ENCODE data around the gene ESX1. TPM values are rescaled to one million over a fixed set of nuclear protein-coding genes. Genes with fewer than 3 reads are reported as not detected.

ESX1 gene
- polyA plus RNA-seq (2011; rRNA removed) = not detected in 2 replicates
- polyA minus RNA-seq (2011; rRNA and poly(A)+ RNA removed) = not detected in 2 replicates

- CTCF ChIA-PET = interaction anchor here (0.6 kb wide), 1 partner anchor 8 kb away, joined by 3 read pairs; no protein-coding TSS in a partner anchor
- TF ChIP-seq CTCF (IDR thresholded peaks at IDR 0.05; ENCODE audit: insufficient read depth, low read depth, low read length) = no peak
Measured at GRCh38 chrX:104254442-104255115, at the start of gene ESX1. Gene ESX1 (minus strand): TSS chrX:104254933. CDS start chrX:104254849, 84 bp downstream.

GRCh38 chrX:104295636-104296035 is 40.9 kb upstream of the ESX1 start:
- TF ChIP-seq CTCF (IDR thresholded peaks at IDR 0.05; ENCODE audit: insufficient read depth, low read depth, low read length) = no peak
- no peak for DNase-seq (ENCODE audit: low read depth)
- CTCF ChIA-PET = interaction anchor here (1.7 to 2.3 kb wide), 2 partner anchors 8 to 15 kb away, joined by 3 to 7 read pairs; no protein-coding TSS in a partner anchor

More at GRCh38 chrX:104254442-104255115, at the start of gene ESX1:
- no peak for DNase-seq (ENCODE audit: low read depth)
- H3K4me3 ChIP-seq (ENCODE audit: low read depth, low read length) = no peak within 1 kb of the TSS
- POLR2A ChIA-PET = no interaction called here
- H3K27me3 ChIP-seq (ENCODE audit: control insufficient read depth, insufficient read depth, low read length) = peaks cover 16% of the 10 kb centered on the region
- no peaks in the 10 kb centered on the region for H3K36me3 ChIP-seq (ENCODE audit: control insufficient read depth, insufficient read depth, low read length)

GRCh38 chrX:104288961-104289360 is 34.2 kb upstream of the ESX1 start:
- no peaks in the 10 kb centered on the region; the same call in 1 of the 2 replicates for H3K27me3 ChIP-seq (ENCODE audit: control insufficient read depth, insufficient read depth, low read length)
- CTCF ChIA-PET = interaction anchor here (1.1 to 1.2 kb wide), 2 partner anchors 18 to 88 kb away, joined by 3 to 4 read pairs; no protein-coding TSS in a partner anchor
- TF ChIP-seq CTCF (IDR thresholded peaks at IDR 0.05; ENCODE audit: insufficient read depth, low read depth, low read length) = no peak
- POLR2A ChIA-PET = interaction anchor here (0.7 kb wide), 1 partner anchor 42 kb away, joined by 3 read pairs; no protein-coding TSS in a partner anchor
- no peak overlapping the region for H3K4me3 ChIP-seq (ENCODE audit: low read depth, low read length)
- DNase-seq (ENCODE audit: low read depth) = no peak
- no peaks in the 10 kb centered on the region for H3K36me3 ChIP-seq (ENCODE audit: control insufficient read depth, insufficient read depth, low read length)

More at GRCh38 chrX:104295636-104296035, 40.9 kb upstream of the ESX1 start:
- H3K36me3 ChIP-seq (ENCODE audit: control insufficient read depth, insufficient read depth, low read length) = no peaks in the 10 kb centered on the region
- H3K27me3 ChIP-seq (ENCODE audit: control insufficient read depth, insufficient read depth, low read length) = peaks cover 1% of the 10 kb centered on the region
- no peak overlapping the region for H3K4me3 ChIP-seq (ENCODE audit: low read depth, low read length)
- POLR2A ChIA-PET = no interaction called here

GRCh38 chrX:104288269-104288668 is 33.5 kb upstream of the ESX1 start:
- no peak for DNase-seq (ENCODE audit: low read depth)
- no peak for TF ChIP-seq CTCF (IDR thresholded peaks at IDR 0.05; ENCODE audit: insufficient read depth, low read depth, low read length)
- ChIA-PET CTCF (no interaction called here), POLR2A (no interaction called here)
- H3K4me3 ChIP-seq (ENCODE audit: low read depth, low read length) = no peak overlapping the region
- H3K36me3 ChIP-seq (ENCODE audit: control insufficient read depth, insufficient read depth, low read length) = no peaks in the 10 kb centered on the region
- no peaks in the 10 kb centered on the region; the same call in 1 of the 2 replicates for H3K27me3 ChIP-seq (ENCODE audit: control insufficient read depth, insufficient read depth, low read length)

- no peaks in the 10 kb centered on the region for H3K36me3 ChIP-seq (ENCODE audit: control insufficient read depth, insufficient read depth, low read length)
- CTCF ChIA-PET = no interaction called here
- no peak overlapping the region for H3K4me3 ChIP-seq (ENCODE audit: low read depth, low read length)
- POLR2A ChIA-PET = no interaction called here
- no peak for DNase-seq (ENCODE audit: low read depth)
- peaks cover 3% of the 10 kb centered on the region; the same call in 1 of the 2 replicates for H3K27me3 ChIP-seq (ENCODE audit: control insufficient read depth, insufficient read depth, low read length)
- TF ChIP-seq CTCF (IDR thresholded peaks at IDR 0.05; ENCODE audit: insufficient read depth, low read depth, low read length) = no peak
Measured at GRCh38 chrX:104285201-104285600, 30.5 kb upstream of the ESX1 start.

Data from BJ (cell line).